Liver (tissue), 9 donors: ENCODE results near the gene UBAP1. TPM values are rescaled to one million over a fixed set of nuclear protein-coding genes. Genes with fewer than 3 reads are reported as not detected.
A peak's percentile ranks its signal among the peaks of the same experiment; 100 is the strongest.

ENCODE experiments used
- DNase-seq: peaks from one replicate; pipeline ENCODE4 v3.0.0-alpha.2; 2017; ENCODE audit warnings: low spot score
- H3K27ac ChIP-seq, 2 donors: one replicate each; pipeline ENCODE4 v1.7.0; 2013; ENCODE audit warnings: inconsistent platforms in 2 of 2, low read length in 2 of 2, control low read depth in 1 of 2, low read depth in 1 of 2, mild to moderate bottlenecking in 1 of 2
- H3K27me3 ChIP-seq, 4 donors: one replicate each; pipeline versions ENCODE4 v1.6.1 to v1.7.0; 2013; ENCODE audit warnings: low read length in 3 of 4, inconsistent platforms in 1 of 4, mild to moderate bottlenecking in 1 of 4, moderate library complexity in 1 of 4; ENCODE audit not compliant: control insufficient read depth in 4 of 4, insufficient read depth in 4 of 4
- H3K36me3 ChIP-seq, 4 donors: one replicate each; pipeline versions ENCODE4 v1.6.1 to v1.7.0; 2013; ENCODE audit warnings: low read length in 3 of 4, mild to moderate bottlenecking in 3 of 4, low read depth in 1 of 4, moderate library complexity in 1 of 4; ENCODE audit not compliant: control insufficient read depth in 4 of 4, insufficient read depth in 3 of 4
- H3K4me1 ChIP-seq, 4 donors: one replicate each; pipeline versions ENCODE4 v1.6.1 to v1.7.0; 2013; ENCODE audit warnings: low read length in 3 of 4, mild to moderate bottlenecking in 3 of 4, moderate library complexity in 1 of 4; ENCODE audit not compliant: control insufficient read depth in 4 of 4, insufficient read depth in 4 of 4
- H3K4me3 ChIP-seq, 3 donors: one replicate each; pipeline versions ENCODE4 v1.6.1 to v1.7.0; 2013; ENCODE audit warnings: low read length in 3 of 3, control low read depth in 1 of 3, low read depth in 1 of 3, mild to moderate bottlenecking in 1 of 3
- H3K9ac ChIP-seq, 2 donors: one replicate each; pipeline ENCODE4 v1.7.0; 2013; ENCODE audit warnings: low read length in 2 of 2, mild to moderate bottlenecking in 2 of 2, moderate library complexity in 2 of 2, control low read depth in 1 of 2, low read depth in 1 of 2
- H3K9me3 ChIP-seq, 4 donors: one replicate each; pipeline versions ENCODE4 v1.6.1 to v1.7.0; 2013; ENCODE audit warnings: low read length in 3 of 4; ENCODE audit not compliant: control insufficient read depth in 4 of 4
- ATF3 ChIP-seq: IDR thresholded peaks from 2 replicates; pipeline ENCODE4 v1.6.1; 2016; ENCODE audit warnings: antibody characterized with exemption
- CTCF ChIP-seq: fragments of 150-350 bp; IDR thresholded peaks from 2 replicates; pipeline ENCODE4 v1.5.1; 2017; ENCODE audit warnings: improper control_type of control experiment, low read depth, low read length; ENCODE audit not compliant: missing input control
- EGR1 ChIP-seq, 2 donors: IDR thresholded peaks; 2 replicates each; pipeline ENCODE4 v1.6.1; 2016 to 2018; ENCODE audit warnings: antibody characterized with exemption in 2 of 2, low read depth in 2 of 2
- FOXA2 ChIP-seq: IDR thresholded peaks from 2 replicates; pipeline ENCODE4 v1.6.1; 2016; ENCODE audit warnings: antibody characterized with exemption
- GABPA ChIP-seq, 2 donors: IDR thresholded peaks in 1 of 2; conservative IDR thresholded peaks in 1 of 2; 2 replicates each; pipeline ENCODE4 v1.6.1; 2016; ENCODE audit warnings: antibody characterized with exemption in 2 of 2, mild to moderate bottlenecking in 1 of 2, moderate library complexity in 1 of 2
- JUND ChIP-seq, 2 donors: IDR thresholded peaks; 2 replicates each; pipeline ENCODE4 v1.6.1; 2016; ENCODE audit warnings: antibody characterized with exemption in 2 of 2
- MAX ChIP-seq: IDR thresholded peaks from 2 replicates; pipeline ENCODE4 v1.6.1; 2016; ENCODE audit warnings: antibody characterized with exemption
- NR2F2 ChIP-seq: IDR thresholded peaks from 2 replicates; pipeline ENCODE4 v1.6.1; 2016; ENCODE audit warnings: antibody characterized with exemption
- RAD21 ChIP-seq, 2 donors: IDR thresholded peaks; 2 replicates each; pipeline ENCODE4 v1.6.1; 2016; ENCODE audit warnings: antibody characterized with exemption in 2 of 2, mild to moderate bottlenecking in 2 of 2
- REST ChIP-seq: IDR thresholded peaks from 2 replicates; pipeline ENCODE4 v1.6.1; 2016; ENCODE audit warnings: antibody characterized with exemption, mild to moderate bottlenecking
- RXRA ChIP-seq, 2 donors: IDR thresholded peaks; 2 replicates each; pipeline ENCODE4 v1.6.1; 2017 to 2018; ENCODE audit warnings: antibody characterized with exemption in 2 of 2, mild to moderate bottlenecking in 1 of 2
- TAF1 ChIP-seq: conservative IDR thresholded peaks from 2 replicates; pipeline ENCODE4 v1.6.1; 2016; ENCODE audit warnings: antibody characterized with exemption, mild to moderate bottlenecking
- ZBTB33 ChIP-seq: IDR thresholded peaks from 2 replicates; pipeline ENCODE4 v1.6.1; 2016; ENCODE audit warnings: antibody characterized with exemption
- WGBS: extraction: QIAGEN DNeasy Blood & Tissue Kit; methylation state at CpG from one replicate; pipeline ENCODE4 v1.1.7; 2013; 5-methylcytosine and 5-hydroxymethylcytosine counted together
- polyA plus RNA-seq, 2 donors: library from polyadenylated mRNA; stranded (reverse) in 1 of 2; unstranded in 1 of 2; fragments of 200-250 nt in 1 of 2; fragments of >200 nt in 1 of 2; fragmentation: Nextera tagmentation in 1 of 2; extraction: Ambion mirVana in 1 of 2; gene quantifications; one replicate each; pipeline versions ENCODE4 v1.2.1 to v1.2.3, GENCODE V29; 2013 to 2015
- total RNA-seq, 2 donors: library from RNA; depleted of rRNA; stranded (reverse); fragments of >200 nt; gene quantifications; one replicate each; pipeline ENCODE4 v1.2.3, GENCODE V29; 2014
- donor health status: healthy.
- donor health status: healthy.
- donor health status: healthy.
- donor health status: healthy.
- donor health status: healthy.

The UBAP1 gene
- total and polyA plus RNA-seq, 4 donors: 21.2 to 31.6 (median 23.7) TPM

GRCh38 chr9:34252016-34252415 lies 73.2 kb downstream of the UBAP1 start:
- no peak for DNase-seq
- Histone ChIP-seq H3K4me1 (peaks cover 0 to 13% (median 11%) of the 10 kb centered on the region in 4 donors), H3K9me3 (no peaks in the 10 kb centered on the region), H3K27me3 (no peaks in the 10 kb centered on the region), H3K9ac (no peak overlapping the region), H3K27ac (no peak overlapping the region), H3K36me3 (peaks cover 14 to 44% (median 25%) of the 10 kb centered on the region in 4 donors), H3K4me3 (no peak overlapping the region)
- TF ChIP-seq CTCF (no peak), GABPA (IDR thresholded peaks at IDR 0.05 in 1 of 2, conservative IDR thresholded peaks at IDR 0.05 in 1 of 2) (no peak), FOXA2 (no peak), RXRA (IDR thresholded peaks at IDR 0.05) (no peak), MAX (no peak), EGR1 (IDR thresholded peaks at IDR 0.05; ENCODE audit: low read depth in 2 of 2) (no peak), ZBTB33 (no peak), RAD21 (IDR thresholded peaks at IDR 0.05) (no peak), ATF3 (no peak), TAF1 (no peak), NR2F2 (no peak), JUND (IDR thresholded peaks at IDR 0.05) (no peak), REST (no peak)

- H3K27ac ChIP-seq: peak overlapping the region; percentile 15 to 73
- no peaks in the 10 kb centered on the region for H3K9me3 ChIP-seq
- H3K4me1 ChIP-seq: peaks cover 0 to 13% (median 11%) of the 10 kb centered on the region in 4 donors
- H3K36me3 ChIP-seq: peaks cover 11 to 44% (median 24%) of the 10 kb centered on the region in 4 donors
- WGBS: 51% methylated on average over 10 of the region's 10 CpGs
- no peak overlapping the region for H3K4me3 ChIP-seq
- no peak overlapping the region for H3K9ac ChIP-seq
- no peaks in the 10 kb centered on the region for H3K27me3 ChIP-seq
- TF ChIP-seq CTCF (peak; percentile 79), REST (no peak), RAD21 (IDR thresholded peaks at IDR 0.05) (peak; percentile 73 to 88)
- DNase-seq: peak; percentile 78
Observed at GRCh38 chr9:34252670-34253459, 74.0 kb downstream of the UBAP1 start.
